ENCODE data around the gene GMDS.
"Not testable (repeated sequence)": the region's sequence is repeated elsewhere in the genome, so short reads cannot be mapped to it uniquely, and the experiment has no call there.

GMDS gene

GRCh38 chr6:1708820-1709219 is 536.6 kb downstream of the GMDS start:
- no peak for DNase-seq (ENCODE audit: low spot score)

GRCh38 chr6:1708122-1708521 is 537.3 kb downstream of the GMDS start:
- DNase-seq (ENCODE audit: low spot score), result no peak

GRCh38 chr6:1705630-1706029 is 539.8 kb downstream of the GMDS start:
- DNase-seq (ENCODE audit: low spot score), result no peak

- no peak for DNase-seq (ENCODE audit: low spot score)
These were observed 540.2 kb downstream of the GMDS start for GRCh38 chr6:1705183-1705582.

- DNase-seq (ENCODE audit: low spot score), result no peak
These were observed 540.7 kb downstream of the GMDS start for GRCh38 chr6:1704711-1705110.

DNA sequence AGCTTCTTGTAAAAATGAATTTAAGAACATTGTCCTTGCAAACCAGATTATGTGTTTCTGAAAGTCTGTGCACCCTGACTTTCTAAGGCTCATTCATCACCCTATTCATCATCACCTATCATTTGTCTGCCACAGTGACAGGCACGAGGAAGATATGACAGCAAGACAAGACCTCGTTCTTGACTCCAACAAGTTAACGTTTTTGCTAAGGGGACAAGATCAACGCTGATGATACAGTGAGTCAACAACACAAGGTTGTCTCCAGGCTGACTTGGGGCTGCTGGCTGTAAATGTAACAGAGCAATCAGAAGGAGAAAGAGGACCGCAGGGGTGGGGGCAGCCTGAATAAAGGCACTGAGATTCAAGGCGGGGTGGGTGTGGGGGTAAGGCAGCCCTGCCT is 541.5 kb downstream of the GMDS start:
- DNase-seq (ENCODE audit: low spot score), result no peak

- no peak for DNase-seq (ENCODE audit: low spot score)
These were observed 542.1 kb downstream of the GMDS start for GRCh38 chr6:1703091-1703855.

DNA sequence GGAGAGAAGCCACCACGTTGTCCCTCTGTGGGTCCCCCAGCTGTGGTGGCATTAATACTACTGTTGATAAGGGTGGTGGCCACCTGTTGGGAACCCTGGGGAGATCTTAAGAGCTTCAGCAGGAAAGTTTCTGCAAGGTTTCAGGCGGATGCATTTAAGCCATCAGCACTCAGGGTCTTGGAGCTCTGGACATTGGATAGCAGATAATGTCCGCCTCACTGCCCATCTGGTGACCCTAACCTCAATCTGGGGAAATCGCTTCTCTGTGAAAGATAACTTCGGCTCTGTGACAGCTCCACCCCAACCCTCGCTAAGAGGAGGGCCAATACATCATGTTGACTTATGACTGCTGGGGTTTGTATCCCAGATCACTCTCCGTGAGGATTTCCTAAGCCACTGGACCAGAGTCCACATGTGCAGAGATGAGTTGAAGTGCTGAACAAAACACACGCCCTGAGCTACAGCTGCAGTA is 542.8 kb downstream of the GMDS start:
- no peak for DNase-seq (ENCODE audit: low spot score)

GRCh38 chr6:1701668-1702353 is 543.6 kb downstream of the GMDS start:
- no peak for DNase-seq (ENCODE audit: low spot score)

- DNase-seq (ENCODE audit: low spot score), result no peak
These were observed 545.0 kb downstream of the GMDS start for GRCh38 chr6:1700278-1700967.

- DNase-seq (ENCODE audit: low spot score), result no peak
These were observed 546.9 kb downstream of the GMDS start for GRCh38 chr6:1698527-1698926.

- DNase-seq (ENCODE audit: low spot score), result no peak
These were observed 547.6 kb downstream of the GMDS start for GRCh38 chr6:1697688-1698351.

- DNase-seq (ENCODE audit: low spot score), result no peak
These were observed 548.9 kb downstream of the GMDS start for GRCh38 chr6:1696463-1696850.

DNA sequence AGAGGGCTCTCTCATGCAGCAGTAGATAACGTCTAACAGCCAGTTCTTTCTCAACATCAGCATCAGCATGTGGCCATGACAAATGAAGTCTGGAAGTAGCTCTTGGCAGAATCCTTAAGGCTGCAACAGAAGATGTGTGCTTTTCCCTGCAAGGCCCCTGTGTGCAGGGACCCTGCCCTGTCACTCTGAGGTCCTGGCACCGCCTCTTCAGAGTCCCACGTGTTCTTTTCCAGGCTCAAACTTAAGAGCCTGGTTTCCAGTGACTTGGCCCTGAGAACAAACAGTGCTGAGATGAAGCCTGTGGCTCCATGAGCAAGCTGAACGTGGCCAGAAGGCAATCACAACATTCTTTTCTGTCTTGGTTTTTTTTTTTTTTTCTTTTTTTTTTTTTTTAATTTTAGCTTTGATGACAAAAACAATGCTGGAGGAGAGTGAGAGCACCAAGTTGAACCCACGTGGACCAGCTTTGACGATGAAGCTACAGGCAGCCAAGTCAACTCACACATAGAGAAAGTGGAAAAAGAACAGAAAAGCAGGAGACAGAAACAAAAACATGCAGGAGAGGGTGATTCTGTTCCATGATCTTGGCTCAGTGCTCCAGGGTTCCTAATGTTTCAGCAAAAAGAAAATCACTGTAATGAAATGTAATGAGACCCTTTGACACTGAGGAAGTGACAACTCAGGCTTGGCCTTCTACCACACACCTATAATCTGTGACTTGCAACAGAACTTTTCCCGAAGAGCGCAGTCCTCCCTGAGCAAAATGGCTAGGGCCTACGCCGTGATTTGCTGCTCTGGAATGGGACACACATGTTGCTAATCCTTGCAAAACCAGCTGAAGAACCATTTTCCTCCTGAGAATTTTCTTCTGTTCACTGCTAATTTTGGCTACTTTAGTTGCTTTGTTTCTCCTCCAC is 549.6 kb downstream of the GMDS start:
- no peak for DNase-seq (ENCODE audit: low spot score)

DNA sequence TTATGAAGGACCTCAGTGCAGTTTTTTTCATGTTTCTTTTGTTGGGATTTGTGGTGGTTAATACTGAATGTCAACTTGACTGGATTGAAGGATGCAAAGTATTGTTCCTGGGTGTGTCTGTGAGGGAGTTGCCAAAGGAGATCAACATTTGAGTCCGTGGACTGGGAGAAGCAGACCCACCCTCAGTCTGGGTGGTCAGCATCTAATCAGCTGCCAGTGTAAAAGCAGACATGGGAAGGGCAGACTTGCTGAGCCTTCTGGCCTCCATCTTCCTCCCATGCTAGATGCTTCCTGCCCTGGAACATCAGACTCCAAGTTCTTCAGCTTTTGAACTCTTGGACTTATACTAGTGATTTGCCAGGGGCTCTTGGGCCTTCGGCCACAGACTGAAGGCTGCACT is 553.6 kb downstream of the GMDS start:
- not testable (repeated sequence) for DNase-seq (ENCODE audit: low spot score)

DNA sequence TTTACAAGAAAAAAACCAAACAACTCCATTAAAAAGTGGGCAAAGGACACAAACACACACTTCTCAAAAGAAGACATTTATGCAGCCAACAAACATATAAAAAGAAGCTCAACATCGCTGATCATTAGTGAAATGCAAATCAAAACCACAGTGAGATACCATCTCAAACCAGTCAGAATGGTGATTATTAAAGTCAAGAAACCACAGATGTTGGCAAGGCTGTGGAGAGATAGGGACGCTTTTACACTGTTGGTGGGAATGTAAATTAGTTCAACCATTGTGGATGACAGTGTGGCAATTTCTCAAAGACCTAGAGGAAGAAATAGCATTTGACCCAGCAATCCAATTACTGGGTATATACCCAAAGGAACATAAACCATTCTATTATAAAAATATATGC is 554.7 kb downstream of the GMDS start:
- not testable (repeated sequence) for DNase-seq (ENCODE audit: low spot score)

GRCh38 chr6:1689141-1689540 is 556.3 kb downstream of the GMDS start:
- no peak for DNase-seq (ENCODE audit: low spot score)

GRCh38 chr6:1688396-1688795 is 557.0 kb downstream of the GMDS start:
- DNase-seq (ENCODE audit: low spot score), result no peak

DNA sequence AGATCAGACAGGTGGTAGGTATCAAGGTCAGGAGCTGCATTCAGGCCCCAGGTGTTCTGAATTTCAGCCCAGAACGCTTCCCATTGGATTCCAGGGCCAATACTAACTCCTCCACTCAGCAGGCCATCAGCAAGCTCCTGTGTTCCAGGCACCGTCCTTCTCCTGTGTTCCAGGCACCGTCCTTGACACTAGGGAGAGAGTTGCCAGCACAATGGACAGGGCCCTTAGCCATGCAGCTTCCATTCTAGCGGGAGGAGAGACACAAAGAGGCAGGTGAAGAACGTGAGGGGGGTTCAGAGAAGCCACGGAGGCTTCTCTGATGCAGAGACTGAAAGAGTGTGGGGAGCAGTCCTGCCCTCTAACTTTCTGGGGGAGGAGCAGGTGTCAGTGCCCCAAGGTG is 558.0 kb downstream of the GMDS start:
- no peak for DNase-seq (ENCODE audit: low spot score)

DNA sequence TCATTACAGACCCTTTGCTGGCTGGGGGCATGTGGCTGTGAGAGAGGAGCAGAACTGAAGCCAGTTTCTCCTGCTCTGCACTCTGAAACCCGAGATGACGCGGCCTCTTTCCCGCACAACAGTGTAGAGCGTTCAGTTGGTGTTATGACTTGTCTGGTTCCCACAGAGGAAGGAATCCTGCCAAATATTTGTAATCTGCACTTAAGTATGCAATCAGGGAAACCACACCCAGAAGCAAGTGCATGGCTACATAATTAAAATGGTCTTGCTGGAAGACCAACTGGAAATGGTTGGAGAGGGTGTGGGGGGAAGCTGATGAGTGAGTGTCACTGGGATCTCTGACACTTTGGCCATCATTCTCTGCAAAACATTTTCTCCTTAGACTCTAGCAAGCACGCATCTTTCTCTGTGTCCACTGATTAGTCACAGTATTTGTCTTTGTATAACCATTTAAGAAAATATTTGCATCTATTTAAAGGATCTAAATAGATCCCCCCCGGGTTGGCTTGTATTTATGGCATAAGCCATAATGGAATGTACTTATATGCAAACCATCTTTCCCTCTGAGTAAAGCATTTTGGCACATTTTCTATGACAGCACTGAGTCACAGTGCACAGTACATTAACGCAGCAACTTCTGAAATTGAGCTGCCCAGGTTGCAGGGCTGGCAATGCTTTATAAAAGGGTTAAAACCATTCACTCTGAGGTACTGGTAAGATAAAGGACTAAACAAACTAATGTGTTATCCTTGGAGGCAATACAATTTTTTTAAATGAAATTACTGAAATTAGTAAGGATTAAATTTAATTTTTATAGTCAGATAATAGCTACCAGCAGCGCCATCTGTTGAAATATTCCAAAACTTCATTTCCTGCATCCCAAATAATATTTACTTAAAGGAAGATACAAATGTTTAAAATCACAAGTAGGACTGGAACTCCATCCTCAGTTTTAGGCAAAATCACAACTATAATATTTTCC is 559.0 kb downstream of the GMDS start:
- no peak for DNase-seq (ENCODE audit: low spot score)
